Measurements from ENCODE around the gene PIM1.
"Not testable (repeated sequence)": the region's sequence is repeated elsewhere in the genome, so short reads cannot be mapped to it uniquely, and the experiment has no call there.

PIM1 gene

GRCh38 chr6:37175332-37176267 lies 5.6 kb downstream of the PIM1 start:
- no peak for DNase-seq (ENCODE audit: extremely low read depth, low read depth)
- no peak overlapping the region for H3K4me3 ChIP-seq (replicated peaks; ENCODE audit: low read depth, low read length)
- TF ChIP-seq CTCF (IDR thresholded peaks at IDR 0.05; ENCODE audit: low read depth, low read length, missing control alignments), result no peak

GRCh38 chr6:37176268-37177076 lies 6.5 kb downstream of the PIM1 start:
- no peak for TF ChIP-seq CTCF (IDR thresholded peaks at IDR 0.05; ENCODE audit: low read depth, low read length, missing control alignments)
- DNase-seq (ENCODE audit: extremely low read depth, low read depth), result no peak
- no peak overlapping the region for H3K4me3 ChIP-seq (replicated peaks; ENCODE audit: low read depth, low read length)

GRCh38 chr6:37177077-37177934 lies 7.4 kb downstream of the PIM1 start:
- TF ChIP-seq CTCF (IDR thresholded peaks at IDR 0.05; ENCODE audit: low read depth, low read length, missing control alignments), result no peak
- no peak for DNase-seq (ENCODE audit: extremely low read depth, low read depth)
- H3K4me3 ChIP-seq (replicated peaks; ENCODE audit: low read depth, low read length), result no peak overlapping the region

- TF ChIP-seq CTCF (IDR thresholded peaks at IDR 0.05; ENCODE audit: low read depth, low read length, missing control alignments), result no peak
- H3K4me3 ChIP-seq (replicated peaks; ENCODE audit: low read depth, low read length), result no peak overlapping the region
- DNase-seq (ENCODE audit: extremely low read depth, low read depth), result no peak
Observed at GRCh38 chr6:37177935-37178517, 8.1 kb downstream of the PIM1 start.

GRCh38 chr6:37180075-37180474 lies 10.1 kb downstream of the PIM1 start:
- DNase-seq (ENCODE audit: extremely low read depth, low read depth), result no peak
- no peak overlapping the region for H3K4me3 ChIP-seq (replicated peaks; ENCODE audit: low read depth, low read length)
- TF ChIP-seq CTCF (IDR thresholded peaks at IDR 0.05; ENCODE audit: low read depth, low read length, missing control alignments), result no peak

GRCh38 chr6:37180610-37181009 lies 10.7 kb downstream of the PIM1 start:
- not testable (repeated sequence) for DNase-seq (ENCODE audit: extremely low read depth, low read depth); H3K4me3 ChIP-seq (replicated peaks; ENCODE audit: low read depth, low read length)

Measured in HFF-Myc (cell line).